SK-N-SH (cell line): ENCODE measurements around the gene WLS. TPM values are rescaled to one million over a fixed set of nuclear protein-coding genes. Genes with fewer than 3 reads are reported as not detected.

Experiments
- CTCF ChIA-PET: fragments of 300-600, 350-600 bp; formaldehyde crosslinking; extraction: SDS; loops from one replicate; lab custom pipeline; 2021; lab: Yijun Ruan, JAX
- POLR2A ChIA-PET: fragments of 350-600 bp; sonication (Branson Sonifier 250); formaldehyde crosslinking; extraction: SDS; loops from one replicate; lab custom pipeline; 2020; ENCODE audit warnings: antibody characterized with exemption, inconsistent platforms; lab: Yijun Ruan, JAX
- DNase-seq: peaks from one replicate; pipeline ENCODE4 v3.0.0; 2012
- H2AFZ ChIP-seq: fragments of 200-600 bp; sonication (generic); 2 replicates; pipeline ENCODE4 v1.8.1; 2016; ENCODE audit warnings: antibody characterized with exemption, mild to moderate bottlenecking, low read depth
- H3F3A ChIP-seq: fragments of 200-600 bp; sonication (generic); replicated peaks from 2 replicates; pipeline ENCODE3; 2016; ENCODE audit warnings: antibody characterized with exemption, mild to moderate bottlenecking; ENCODE audit not compliant: insufficient read depth
- H3K27ac ChIP-seq, 2 experiments: fragments of 200-500 bp in 1 of 2; fragments of 200-600 bp in 1 of 2; sonication (Bioruptor generic) in 1 of 2; sonication (generic), shearing (Covaris generic) in 1 of 2; 2 replicates each; pipeline versions ENCODE4 v1.5.1 to v1.6.1; 2014 to 2016; ENCODE audit warnings: low read depth in 2 of 2, inconsistent platforms in 1 of 2, low read length in 1 of 2, mild to moderate bottlenecking in 1 of 2, mixed read lengths in 1 of 2
- H3K27me3 ChIP-seq: fragments of 200-600 bp; sonication (generic), shearing (Covaris generic); 2 replicates; pipeline ENCODE4 v1.6.1; 2016; ENCODE audit warnings: mixed run types; ENCODE audit not compliant: insufficient read depth
- H3K36me3 ChIP-seq, 2 experiments: fragments of 200-500 bp in 1 of 2; fragments of 200-600 bp in 1 of 2; sonication (Bioruptor generic) in 1 of 2; sonication (generic) in 1 of 2; replicated peaks in 1 of 2; 2 replicates each; pipeline versions ENCODE3 to v1.5.1; 2014 to 2016; ENCODE audit warnings: low read length in 1 of 2, mild to moderate bottlenecking in 1 of 2; ENCODE audit not compliant: insufficient read depth in 2 of 2, control insufficient read depth in 1 of 2
- H3K4me1 ChIP-seq, 2 experiments: fragments of 200-500 bp in 1 of 2; fragments of 200-600 bp in 1 of 2; sonication (Bioruptor generic) in 1 of 2; sonication (generic), shearing (Covaris generic) in 1 of 2; 2 replicates each; pipeline versions ENCODE4 v1.5.1 to v1.6.1; 2014 to 2016; ENCODE audit warnings: low read depth in 1 of 2, low read length in 1 of 2, mixed run types in 1 of 2; ENCODE audit not compliant: insufficient read depth in 2 of 2, control insufficient read depth in 1 of 2
- H3K4me2 ChIP-seq: fragments of 200-600 bp; sonication (generic), shearing (Covaris generic); 2 replicates; pipeline ENCODE4 v1.6.1; 2017; ENCODE audit warnings: mixed run types
- H3K4me3 ChIP-seq, 2 experiments: fragments of 200-500 bp in 1 of 2; fragments of 200-600 bp in 1 of 2; sonication (Bioruptor generic) in 1 of 2; sonication (generic), shearing (Covaris generic) in 1 of 2; 2 replicates each; pipeline versions ENCODE4 v1.5.1 to v1.8.1; 2014 to 2016; ENCODE audit warnings: low read depth in 2 of 2, inconsistent platforms in 1 of 2, low read length in 1 of 2, mild to moderate bottlenecking in 1 of 2, mixed read lengths in 1 of 2, moderate library complexity in 1 of 2
- H3K79me2 ChIP-seq: fragments of 200-600 bp; sonication (generic); 2 replicates; pipeline ENCODE4 v1.8.1; 2017; ENCODE audit warnings: mild to moderate bottlenecking; ENCODE audit not compliant: insufficient read depth
- H3K9ac ChIP-seq: fragments of 200-600 bp; sonication (generic); 2 replicates; pipeline ENCODE4 v1.6.1; 2017; ENCODE audit warnings: mixed run types
- H3K9me2 ChIP-seq: fragments of 200-600 bp; sonication (generic); 2 replicates; pipeline ENCODE4 v1.6.1; 2017; ENCODE audit warnings: mixed run types
- H3K9me3 ChIP-seq: fragments of 200-600 bp; sonication (generic); 2 replicates; pipeline ENCODE4 v1.6.1; 2017; ENCODE audit warnings: mixed run types, mild to moderate bottlenecking, moderate library complexity
- H4K20me1 ChIP-seq: fragments of 200-600 bp; sonication (generic); 2 replicates; pipeline ENCODE4 v1.6.1; 2017; ENCODE audit warnings: mild to moderate bottlenecking, mixed run types; ENCODE audit not compliant: insufficient read depth
- CHD2 ChIP-seq: fragments of 150-350 bp; IDR thresholded peaks from 2 replicates; pipeline ENCODE4 v1.6.1; 2018; ENCODE audit warnings: low read length; ENCODE audit not compliant: partially characterized antibody
- FOXJ3 ChIP-seq: sonication (generic); formaldehyde crosslinking; IDR thresholded peaks from 2 replicates; pipeline ENCODE4 v1.5.1; 2020; ENCODE audit warnings: mild to moderate bottlenecking, missing genetic modification reagents
- GABPA ChIP-seq: IDR thresholded peaks from 2 replicates; pipeline ENCODE4 v1.4.0; 2012; ENCODE audit warnings: low read depth, mild to moderate bottlenecking
- GATA2 ChIP-seq: sonication (generic); formaldehyde crosslinking; IDR thresholded peaks from 2 replicates; pipeline ENCODE4 v1.5.0; 2020; ENCODE audit warnings: mild to moderate bottlenecking, missing genetic modification reagents
- JUND ChIP-seq: IDR thresholded peaks from 2 replicates; pipeline ENCODE4 v1.4.0; 2012
- NFIC ChIP-seq: IDR thresholded peaks from 2 replicates; pipeline ENCODE4 v1.4.0; 2012; ENCODE audit warnings: borderline replicate concordance
- PBX3 ChIP-seq: IDR thresholded peaks from 2 replicates; pipeline ENCODE4; 2012
- POLR2AphosphoS5 ChIP-seq: IDR thresholded peaks from 2 replicates; pipeline ENCODE4 v1.6.1; 2012; ENCODE audit warnings: low read depth, low read length
- SMC3 ChIP-seq: IDR thresholded peaks from 2 replicates; pipeline ENCODE4 v1.6.1; 2012; ENCODE audit warnings: low read depth, low read length, improper control_type of control experiment
- TAF1 ChIP-seq: IDR thresholded peaks from 2 replicates; pipeline ENCODE4 v1.6.1; 2012; ENCODE audit warnings: low read depth, mild to moderate bottlenecking, low read length, moderate library complexity, borderline replicate concordance
- TCF12 ChIP-seq: IDR thresholded peaks from 2 replicates; pipeline ENCODE4 v1.4.0; 2012
- USF1 ChIP-seq: IDR thresholded peaks from 2 replicates; pipeline ENCODE4 v1.4.0; 2012; ENCODE audit warnings: low read depth, borderline replicate concordance
- USF2 ChIP-seq: fragments of 150-350 bp; IDR thresholded peaks from 2 replicates; pipeline ENCODE4 v1.6.1; 2017; ENCODE audit warnings: antibody characterized with exemption, low read length, low read depth, borderline replicate concordance
- WGBS: methylation state at CpG from one replicate; pipeline ENCODE4 v1.1.6; 2017; ENCODE audit warnings: low lambda C conversion rate; 5-methylcytosine and 5-hydroxymethylcytosine counted together
- polyA plus RNA-seq, 3 experiments: library from polyadenylated mRNA; depleted of rRNA; stranded (reverse); fragments of >200 nt; gene quantifications; 2 replicates each; pipeline ENCODE4 v1.2.3, GENCODE V29; 2012

Gene WLS
- polyA plus RNA-seq, 1 of the 3 experiments (the other 2 are of a cell fraction), result 69.0 TPM

GRCh38 chr1:68217060-68217554 lies 15.2 kb downstream of the WLS start (continued):
- TF ChIP-seq GABPA (no peak), TAF1 (no peak)

GRCh38 chr1:68216089-68216772 lies 16.1 kb downstream of the WLS start:
- Histone ChIP-seq H3K4me3 (no peak overlapping the region), H3K27ac (peak overlapping the region; percentile 14 to 89; a peak in 1 of 4 replicates), H3K9ac (no peak overlapping the region), H2AFZ (no peak overlapping the region), H3K27me3 (no peaks in the 10 kb centered on the region), H4K20me1 (peaks cover 39% of the 10 kb centered on the region), H3K9me3 (no peaks in the 10 kb centered on the region), H3K36me3 (no peaks in the 10 kb centered on the region), H3K4me2 (peak overlapping the region; percentile 2; the same call in 1 of the 2 replicates), H3K9me2 (no peaks in the 10 kb centered on the region), H3K4me1 (peaks cover 10 to 47% of the 10 kb centered on the region in 2 experiments), H3F3A (peaks cover 24% of the 10 kb centered on the region), H3K79me2 (peaks cover 72% of the 10 kb centered on the region)
- ChIA-PET POLR2A (no interaction called here), CTCF (interaction anchor here (0.9 to 1.5 kb wide), 2 partner anchors 15 to 43 kb away, joined by 3 read pairs; no protein-coding TSS in a partner anchor)
- 95% methylated on average over 2 of the region's 2 CpGs for WGBS
- TF ChIP-seq SMC3 (no peak), GATA2 (no peak), PBX3 (peak; percentile 23; the same call in 1 of the 2 replicates), CHD2 (no peak), NFIC (no peak), TCF12 (peak; percentile 38), TAF1 (no peak), JUND (peak; percentile 4; the same call in 1 of the 2 replicates), POLR2AphosphoS5 (no peak)
- no peak for DNase-seq

- Histone ChIP-seq H3F3A (peaks cover 24% of the 10 kb centered on the region), H3K4me3 (no peak overlapping the region), H3K4me1 (peaks cover 8 to 49% of the 10 kb centered on the region in 2 experiments), H4K20me1 (peaks cover 36% of the 10 kb centered on the region), H3K79me2 (peaks cover 58% of the 10 kb centered on the region), H3K4me2 (peak overlapping the region; percentile 66; the same call in 1 of the 2 replicates), H3K27ac (peak overlapping the region; percentile 51 to 89; a peak in 2 of 4 replicates), H3K27me3 (no peaks in the 10 kb centered on the region), H3K9ac (no peak overlapping the region), H2AFZ (no peak overlapping the region), H3K36me3 (no peaks in the 10 kb centered on the region), H3K9me3 (no peaks in the 10 kb centered on the region), H3K9me2 (no peaks in the 10 kb centered on the region)
- POLR2A ChIA-PET, result no interaction called here
- DNase-seq, result peak; percentile 22
- no peak for TF ChIP-seq JUND
- TF ChIP-seq FOXJ3, result no peak
- no peak for TF ChIP-seq USF1
- TF ChIP-seq PBX3, result peak; percentile 66
- peak; percentile 72 for TF ChIP-seq NFIC
- no peak for TF ChIP-seq GATA2
- TF ChIP-seq TCF12, result peak; percentile 79
- no peak for TF ChIP-seq USF2
- CTCF ChIA-PET, result interaction anchor here (1.4 kb wide), 1 partner anchor 97 kb away, joined by 3 read pairs; no protein-coding TSS in a partner anchor
- 58% methylated on average over 5 of the region's 5 CpGs for WGBS
Measured at GRCh38 chr1:68213843-68214242, 18.5 kb downstream of the WLS start.
